IPS DF 19.7 (cell line): ENCODE measurements around the gene MGARP.
A peak's percentile ranks its signal among the peaks of the same experiment; 100 is the strongest.

Experiments
- DNase-seq: peaks from one replicate; pipeline ENCODE4 v3.0.0-alpha.2; 2013; ENCODE audit warnings: low read depth, low spot score

MGARP gene

DNA sequence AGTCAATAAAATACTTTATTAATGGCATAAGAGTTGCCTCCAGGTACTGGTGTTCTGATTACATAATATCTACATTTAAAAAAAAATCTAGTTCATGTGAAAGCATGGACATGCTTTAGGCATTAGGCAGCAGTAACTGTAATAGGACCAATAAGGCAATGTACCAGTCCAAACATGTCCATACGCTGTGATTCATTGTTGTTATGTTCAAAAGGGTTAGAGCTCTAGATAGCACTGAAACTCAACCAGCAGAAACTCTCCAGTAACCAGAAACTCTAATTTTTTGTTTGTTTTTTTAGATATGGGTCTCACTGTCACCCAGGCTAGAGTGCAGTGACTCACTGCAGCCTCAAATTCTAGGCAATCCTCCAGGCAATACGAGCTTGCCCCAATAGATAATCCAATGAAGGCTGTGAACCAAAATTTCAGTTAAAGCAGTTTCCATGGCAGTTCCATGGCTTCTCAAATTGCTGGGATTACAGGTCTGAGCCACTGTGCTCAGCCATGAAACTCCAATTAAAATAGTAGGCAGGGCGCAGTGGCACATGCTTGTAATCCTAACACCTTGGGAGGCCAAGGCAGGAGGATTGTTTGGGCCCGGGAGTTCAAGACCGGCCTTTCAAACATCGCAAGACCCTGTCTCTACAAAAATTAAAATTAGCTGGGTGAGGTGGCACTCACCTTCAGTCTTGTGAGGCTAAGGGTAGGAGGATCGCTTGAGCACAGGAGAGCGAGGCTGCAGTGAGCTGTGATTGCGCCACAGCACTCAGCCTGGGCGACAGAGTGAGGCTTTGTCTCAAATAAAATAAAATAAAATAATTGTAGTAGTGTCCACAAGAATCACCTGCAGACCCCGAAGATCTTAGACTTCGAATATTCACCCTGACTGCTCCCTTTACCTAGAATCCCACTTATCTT lies 36.3 kb downstream of the MGARP start:
- no peak for DNase-seq

DNA sequence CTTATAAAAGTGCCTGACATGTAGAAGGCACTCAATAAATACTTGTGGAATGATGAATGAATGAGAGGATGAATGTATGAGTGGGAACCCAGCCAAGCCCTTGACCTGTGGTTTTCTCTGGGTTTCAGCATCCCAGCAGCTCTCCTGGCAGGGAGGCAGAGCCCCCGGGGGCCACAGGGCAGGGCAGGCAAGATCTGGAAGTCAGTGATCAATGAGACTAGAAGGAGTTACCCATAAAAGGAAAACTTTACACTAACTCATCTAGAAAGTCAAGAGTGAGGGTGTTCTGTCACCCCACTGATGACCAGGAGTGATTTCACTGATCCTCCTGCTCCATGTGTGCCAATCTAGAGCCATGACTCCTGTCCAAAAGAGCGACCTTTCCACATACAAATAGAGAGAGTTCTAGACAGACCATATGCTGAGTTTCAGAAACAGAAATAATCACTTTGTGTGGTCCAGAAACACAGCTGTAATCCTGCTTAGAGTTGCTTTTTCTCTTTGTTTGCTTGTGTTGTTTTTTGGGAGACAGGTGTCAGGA lies 37.4 kb downstream of the MGARP start:
- DNase-seq, result no peak

DNA sequence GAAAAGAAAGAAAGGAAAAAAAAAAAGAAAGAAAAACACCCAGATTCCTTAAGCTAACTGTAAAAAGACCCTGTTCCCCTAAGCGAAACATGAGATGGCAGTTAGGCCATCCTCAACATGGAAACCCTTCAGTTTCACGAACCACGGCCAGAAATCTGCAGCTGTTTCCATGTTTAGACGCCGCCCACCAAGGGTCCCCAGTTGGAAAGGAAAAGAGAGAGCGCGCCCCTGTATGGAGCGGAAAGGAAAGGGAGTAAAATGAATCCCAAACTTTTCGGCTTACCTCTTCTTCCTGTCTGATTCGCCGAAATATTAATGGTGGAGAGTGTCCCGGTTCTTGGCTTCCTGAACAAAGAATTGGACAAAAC lies 38.3 kb downstream of the MGARP start:
- no peak for DNase-seq

DNA sequence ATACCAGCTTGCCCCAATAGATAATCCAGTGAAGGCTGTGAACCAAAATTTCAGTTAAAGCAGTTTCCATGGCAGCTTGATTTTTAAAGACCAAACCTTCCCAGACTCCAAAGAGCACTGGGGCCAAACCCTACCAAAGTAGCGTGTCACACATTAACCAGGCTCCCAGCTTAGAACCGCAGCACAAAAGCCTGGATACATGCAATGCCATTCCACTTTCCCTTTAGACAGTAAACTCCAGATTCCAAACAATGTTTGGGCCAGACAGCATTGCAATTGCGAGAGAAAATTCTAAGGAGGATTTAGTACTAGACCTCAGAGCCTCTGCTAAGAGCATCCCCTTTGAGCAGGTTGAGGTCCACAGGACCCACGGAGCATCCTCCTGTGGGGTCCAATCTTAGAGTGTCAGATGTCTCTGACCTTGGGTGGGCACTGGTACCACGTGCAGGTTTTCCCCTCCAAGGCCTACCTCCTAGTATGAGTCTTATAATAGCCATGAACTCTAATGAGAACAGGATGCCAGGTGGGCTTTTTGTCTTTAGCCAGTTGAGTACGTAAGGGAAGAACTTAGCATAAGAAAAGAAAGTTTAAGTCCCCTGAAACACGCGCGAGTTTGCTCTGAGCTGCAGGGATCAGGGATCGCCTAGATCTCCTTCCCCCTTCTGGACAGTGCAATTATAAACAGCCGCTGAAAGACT lies 38.8 kb downstream of the MGARP start:
- peak; percentile 35 for DNase-seq

DNA sequence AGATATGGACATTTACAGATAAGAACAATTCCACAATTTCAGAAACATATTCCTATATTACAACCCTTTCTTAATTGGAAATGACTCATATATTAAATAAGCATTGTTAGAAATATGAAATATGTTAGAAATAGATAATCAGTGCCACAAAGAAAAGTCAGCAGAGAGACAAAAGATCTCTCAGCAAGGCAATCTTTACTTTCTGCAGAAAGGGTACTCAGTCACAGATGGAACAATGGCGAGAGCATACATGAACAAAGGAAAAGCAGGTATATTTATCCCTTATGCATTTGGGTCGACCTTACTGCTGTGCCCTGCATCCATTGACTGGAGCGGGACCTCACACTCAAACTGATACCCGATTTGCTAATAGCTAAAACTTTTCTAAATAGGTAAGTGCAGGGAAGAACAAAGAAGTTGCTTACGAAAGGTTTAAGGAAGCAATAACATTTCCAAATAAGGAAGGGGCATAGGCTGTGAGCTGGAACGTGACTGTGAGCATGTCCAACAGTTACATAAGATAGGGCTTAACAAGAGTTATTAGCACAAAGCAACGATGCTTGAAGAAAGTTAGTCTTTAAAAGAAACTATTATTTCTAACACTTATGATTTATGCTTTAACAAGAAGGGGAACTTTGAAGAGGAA lies 40.8 kb downstream of the MGARP start:
- DNase-seq, result no peak

DNA sequence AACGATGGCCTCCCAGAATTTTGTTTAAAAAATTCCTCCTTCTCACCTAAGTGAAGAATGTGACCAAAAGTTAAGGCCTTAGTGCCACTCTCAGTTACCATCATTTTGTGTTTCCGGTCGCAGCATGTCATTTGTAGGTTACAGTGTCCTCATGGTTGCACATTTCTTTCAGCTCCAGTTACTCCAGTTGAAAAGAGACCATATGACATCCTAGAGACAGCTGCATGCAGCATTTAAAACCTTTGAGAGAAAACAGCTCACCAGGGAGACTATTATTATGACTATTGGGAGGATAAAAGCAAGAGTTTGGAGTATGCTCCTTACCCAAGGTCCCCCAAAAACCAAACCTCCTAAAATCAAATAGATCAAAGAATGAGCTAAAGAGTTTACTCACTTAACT lies 45.8 kb downstream of the MGARP start:
- no peak for DNase-seq

DNA sequence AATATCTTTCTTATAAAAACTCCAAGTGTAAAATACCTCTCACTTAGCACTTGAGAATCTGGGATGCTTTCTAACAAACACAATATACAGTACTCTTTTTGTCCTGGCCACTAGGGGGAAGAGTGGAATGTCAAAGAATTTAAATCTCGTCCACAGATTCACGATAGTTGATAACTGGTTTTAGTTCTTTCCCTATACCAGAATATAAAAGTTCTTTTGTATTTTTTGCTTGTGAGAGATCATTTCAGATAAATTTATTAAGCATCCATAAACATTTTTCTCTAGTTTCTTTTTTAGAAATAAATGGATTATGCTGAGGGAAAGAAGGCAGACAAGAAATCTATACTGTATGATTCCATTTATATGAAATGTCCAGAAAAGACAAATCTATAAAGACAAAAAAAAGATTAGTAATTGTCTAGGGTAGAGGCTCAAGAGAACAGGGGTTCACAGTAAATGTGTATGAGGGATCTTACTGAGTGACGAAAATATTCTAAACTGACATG lies 50.4 kb downstream of the MGARP start:
- no peak for DNase-seq

DNA sequence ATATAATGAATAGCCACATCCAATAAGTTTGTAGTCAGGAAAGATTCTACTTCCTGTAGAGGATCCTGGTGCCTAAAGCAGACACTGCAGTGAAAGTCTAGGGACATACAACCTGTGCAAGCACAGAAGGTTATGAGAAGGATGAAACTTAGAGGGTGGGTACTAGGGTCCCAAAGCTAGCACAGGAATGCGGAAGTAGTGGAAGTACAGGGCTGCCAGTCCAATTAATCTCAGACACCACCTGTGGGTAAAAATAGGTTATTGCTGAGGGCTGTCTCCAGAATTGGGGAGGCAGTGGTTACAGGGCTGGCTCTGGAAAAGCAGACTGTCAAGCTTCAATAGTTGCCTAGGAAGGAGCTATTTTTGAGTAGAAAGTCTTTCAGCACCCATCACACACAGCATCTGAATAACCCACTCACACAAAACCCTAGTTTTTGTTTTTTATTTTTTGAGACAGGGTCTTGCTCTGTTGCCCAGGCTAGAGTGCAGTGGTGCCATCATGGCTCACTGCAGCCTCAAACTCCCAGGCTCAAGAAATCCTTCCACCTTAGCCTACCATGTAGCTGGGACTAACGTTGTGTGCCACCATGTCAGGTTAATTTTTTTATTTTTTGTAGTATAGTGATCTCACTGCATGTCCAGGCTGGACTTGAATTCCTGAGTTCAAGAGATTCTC lies 52.2 kb downstream of the MGARP start:
- no peak for DNase-seq

DNA sequence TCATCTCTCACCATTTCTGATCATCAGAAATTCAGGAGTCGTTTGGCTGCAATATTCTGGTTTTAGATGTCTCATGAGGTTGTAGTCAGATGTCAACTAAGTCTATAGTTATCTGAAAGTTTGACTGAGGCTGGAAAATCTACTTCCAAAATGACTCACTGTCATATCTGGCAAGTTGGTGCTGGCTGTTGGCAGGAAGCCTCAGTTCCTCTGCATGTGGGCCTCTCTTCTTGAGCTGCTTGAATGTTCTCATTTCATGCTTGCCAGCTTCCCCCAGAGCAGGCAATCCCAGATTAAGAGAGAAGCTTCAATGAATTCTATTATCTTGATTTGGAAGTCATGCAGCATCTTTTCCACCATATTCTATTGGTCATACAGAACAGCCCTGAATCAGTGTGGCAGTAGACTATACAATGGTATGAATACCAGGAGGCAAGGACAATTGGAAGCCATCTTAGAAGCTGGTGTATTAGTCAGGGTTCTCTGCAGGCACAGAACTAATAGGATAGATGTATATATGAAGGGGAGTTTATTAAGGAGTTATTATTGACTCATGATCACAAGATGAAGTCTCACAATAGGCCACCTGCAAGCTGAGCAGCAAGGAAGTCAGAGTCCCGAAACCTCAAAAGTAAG lies 56.2 kb downstream of the MGARP start:
- DNase-seq, result no peak

DNA sequence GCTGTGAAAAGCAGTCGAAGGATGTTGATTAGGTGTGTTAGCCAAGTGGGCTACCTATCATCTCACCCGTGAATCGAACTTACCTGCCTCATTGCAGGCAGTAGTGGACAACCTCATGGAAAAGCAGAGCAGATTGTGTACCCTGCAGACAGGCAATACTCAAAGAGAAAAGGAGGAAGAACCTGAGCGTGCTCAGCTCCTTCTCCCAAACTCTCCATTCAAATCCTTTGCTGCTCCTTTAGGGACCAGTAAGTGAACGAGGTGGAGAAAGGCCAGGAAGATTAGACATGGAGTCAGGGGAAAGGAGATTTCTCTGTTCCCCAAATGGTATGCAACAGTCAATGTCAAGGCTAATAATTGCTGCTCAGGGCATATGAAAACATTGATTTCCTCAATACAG lies 57.8 kb downstream of the MGARP start:
- no peak for DNase-seq

DNA sequence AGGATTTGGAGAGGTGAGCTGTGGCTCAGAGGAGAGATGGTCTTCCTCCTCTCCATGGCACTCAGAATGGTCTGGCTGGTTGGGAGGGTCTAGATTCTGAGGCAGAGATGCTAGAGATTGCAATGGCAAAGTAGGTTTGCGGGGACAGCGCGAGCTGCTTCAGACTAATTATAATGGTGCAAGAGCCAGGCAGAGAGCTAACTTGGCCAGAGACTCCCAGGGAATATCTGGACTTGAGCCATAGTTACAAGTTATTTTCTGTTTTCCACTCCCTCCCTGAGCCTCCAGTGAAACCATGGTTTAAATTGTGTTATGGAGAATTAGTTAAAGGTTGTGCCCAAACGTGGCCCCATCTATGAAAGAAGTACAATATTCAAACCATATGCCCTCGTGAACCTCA lies 58.3 kb downstream of the MGARP start:
- DNase-seq, result no peak

DNA sequence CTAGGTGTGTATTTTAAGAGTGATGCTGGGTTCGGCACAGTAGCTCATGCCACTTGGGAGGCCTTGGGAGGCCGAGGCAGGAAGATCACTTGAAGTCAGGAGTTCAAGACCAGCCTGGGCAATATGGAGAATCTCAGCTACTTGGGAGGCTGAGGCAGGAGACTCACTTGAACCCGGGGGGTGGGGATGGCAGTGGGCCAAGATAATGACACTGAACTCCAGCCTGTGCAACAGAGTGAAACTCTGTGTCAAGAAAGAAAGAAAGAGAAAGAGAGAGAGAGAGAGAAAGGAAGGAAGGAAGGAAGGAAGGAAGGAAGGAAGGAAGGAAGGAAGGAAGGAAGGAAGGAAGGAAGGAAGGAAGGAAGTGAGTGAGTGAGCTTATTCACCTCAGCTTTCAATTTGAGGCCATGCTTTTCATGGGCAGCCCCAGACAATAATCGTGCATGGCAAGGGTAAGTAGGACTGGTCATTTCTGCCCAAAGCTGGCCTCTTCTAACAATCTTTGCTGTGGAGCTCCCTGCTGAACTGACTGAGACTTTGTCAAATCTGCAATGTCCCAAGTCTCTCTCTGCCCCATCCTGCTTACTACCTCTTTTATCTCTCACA lies 60.5 kb downstream of the MGARP start:
- no peak for DNase-seq
